Neural cell (in vitro differentiated cells): Measurements from ENCODE around the gene AFAP1.

Experiments used
- EP300 ChIP-seq: fragments of 450-650 bp; conservative IDR thresholded peaks from 2 replicates; pipeline ENCODE4 v1.6.1; 2014; ENCODE audit warnings: antibody characterized with exemption, mild to moderate bottlenecking, moderate library complexity; ENCODE audit not compliant: poor library complexity, severe bottlenecking
- EZH2 ChIP-seq: fragments of 200-600, 300-800 bp; shearing (Covaris generic), sonication (generic); IDR thresholded peaks from 2 replicates; pipeline ENCODE4 v1.6.1; 2014; ENCODE audit warnings: antibody characterized with exemption, low read length, borderline replicate concordance, mild to moderate bottlenecking; ENCODE audit not compliant: insufficient read depth, poor library complexity, severe bottlenecking
- POLR2AphosphoS5 ChIP-seq: IDR thresholded peaks from 2 replicates; pipeline ENCODE4 v1.6.1; 2012
- RAD21 ChIP-seq: fragments of 450-650 bp; conservative IDR thresholded peaks from 2 replicates; pipeline ENCODE4 v1.6.1; 2014; ENCODE audit warnings: antibody characterized with exemption, mild to moderate bottlenecking, moderate library complexity
- TF ChIP-seq, protein P1 (sequence below): fragments of 450-650 bp; IDR thresholded peaks from 2 replicates; pipeline ENCODE4 v1.5.1; 2014; ENCODE audit warnings: antibody characterized with exemption, mild to moderate bottlenecking, moderate library complexity; ENCODE audit not compliant: poor library complexity, severe bottlenecking

GRCh38 chr4:7812231-7812857 lies 127.3 kb downstream of the AFAP1 start:
- TF ChIP-seq, protein P1, sequence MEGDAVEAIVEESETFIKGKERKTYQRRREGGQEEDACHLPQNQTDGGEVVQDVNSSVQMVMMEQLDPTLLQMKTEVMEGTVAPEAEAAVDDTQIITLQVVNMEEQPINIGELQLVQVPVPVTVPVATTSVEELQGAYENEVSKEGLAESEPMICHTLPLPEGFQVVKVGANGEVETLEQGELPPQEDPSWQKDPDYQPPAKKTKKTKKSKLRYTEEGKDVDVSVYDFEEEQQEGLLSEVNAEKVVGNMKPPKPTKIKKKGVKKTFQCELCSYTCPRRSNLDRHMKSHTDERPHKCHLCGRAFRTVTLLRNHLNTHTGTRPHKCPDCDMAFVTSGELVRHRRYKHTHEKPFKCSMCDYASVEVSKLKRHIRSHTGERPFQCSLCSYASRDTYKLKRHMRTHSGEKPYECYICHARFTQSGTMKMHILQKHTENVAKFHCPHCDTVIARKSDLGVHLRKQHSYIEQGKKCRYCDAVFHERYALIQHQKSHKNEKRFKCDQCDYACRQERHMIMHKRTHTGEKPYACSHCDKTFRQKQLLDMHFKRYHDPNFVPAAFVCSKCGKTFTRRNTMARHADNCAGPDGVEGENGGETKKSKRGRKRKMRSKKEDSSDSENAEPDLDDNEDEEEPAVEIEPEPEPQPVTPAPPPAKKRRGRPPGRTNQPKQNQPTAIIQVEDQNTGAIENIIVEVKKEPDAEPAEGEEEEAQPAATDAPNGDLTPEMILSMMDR: no peak
- no peak for TF ChIP-seq EP300
- no peak for TF ChIP-seq POLR2AphosphoS5
- TF ChIP-seq RAD21: no peak
- TF ChIP-seq EZH2: no peak
